Amniotic epithelial cell (primary cell): ENCODE measurements around the gene CCDC150.
A peak's percentile ranks its signal among the peaks of the same experiment; 100 is the strongest.
"Not testable (repeated sequence)": the region's sequence is repeated elsewhere in the genome, so short reads cannot be mapped to it uniquely, and the experiment has no call there.

ENCODE experiments used
- DNase-seq: peaks from one replicate; pipeline ENCODE4 v3.0.0-alpha.2; 2010; ENCODE audit warnings: low read depth

CCDC150 gene

GRCh38 chr2:196638765-196639164, 750 bp upstream of the CCDC150 start:
- no peak for DNase-seq

GRCh38 chr2:196640031-196640548, 575 bp downstream of the CCDC150 start:
- no peak for DNase-seq

GRCh38 chr2:196649202-196649601, 9.7 kb downstream of the CCDC150 start:
- no peak for DNase-seq

- no peak for DNase-seq
Measured at GRCh38 chr2:196651387-196652094, 12.0 kb downstream of the CCDC150 start.

GRCh38 chr2:196652869-196653268, 13.4 kb downstream of the CCDC150 start:
- DNase-seq, result no peak

GRCh38 chr2:196653843-196654242, 14.3 kb downstream of the CCDC150 start:
- no peak for DNase-seq

- DNase-seq, result no peak
Measured at GRCh38 chr2:196655761-196656160, 16.2 kb downstream of the CCDC150 start.

- DNase-seq, result no peak
Measured at GRCh38 chr2:196657333-196657732, 17.8 kb downstream of the CCDC150 start.

- no peak for DNase-seq
Measured at GRCh38 chr2:196659844-196660243, 20.3 kb downstream of the CCDC150 start.

- peak; percentile 72 for DNase-seq
Measured at GRCh38 chr2:196660244-196660643, 20.7 kb downstream of the CCDC150 start.

GRCh38 chr2:196670342-196670741, 30.8 kb downstream of the CCDC150 start:
- DNase-seq, result no peak

- DNase-seq, result no peak
Measured at GRCh38 chr2:196675963-196676362, 36.4 kb downstream of the CCDC150 start.

GRCh38 chr2:196677404-196677803, 37.9 kb downstream of the CCDC150 start:
- DNase-seq, result peak; percentile 60

GRCh38 chr2:196679368-196679767, 39.9 kb downstream of the CCDC150 start:
- no peak for DNase-seq

- DNase-seq, result no peak
Measured at GRCh38 chr2:196681510-196681909, 42.0 kb downstream of the CCDC150 start.

GRCh38 chr2:196685792-196686191, 46.3 kb downstream of the CCDC150 start:
- DNase-seq, result no peak

- DNase-seq, result not testable (repeated sequence)
Measured at GRCh38 chr2:196686737-196687136, 47.2 kb downstream of the CCDC150 start.

GRCh38 chr2:196696423-196697079, 57.0 kb downstream of the CCDC150 start:
- peak; percentile 89 for DNase-seq

- no peak for DNase-seq
Measured at GRCh38 chr2:196697825-196698224, 58.3 kb downstream of the CCDC150 start.

- no peak for DNase-seq
Measured at GRCh38 chr2:196702641-196703040, 63.1 kb downstream of the CCDC150 start.

GRCh38 chr2:196703695-196704094, 64.2 kb downstream of the CCDC150 start:
- DNase-seq, result peak; percentile 43

GRCh38 chr2:196710056-196710455, 70.5 kb downstream of the CCDC150 start:
- not testable (repeated sequence) for DNase-seq

GRCh38 chr2:196711625-196712024, 72.1 kb downstream of the CCDC150 start:
- peak; percentile 37 for DNase-seq
